ENCODE measurements around the gene MARCKSL1.

- TF ChIP-seq POLR2AphosphoS5 (IDR thresholded peaks at IDR 0.05) (no peak), POLR2A (IDR thresholded peaks at IDR 0.05) (no peak), EP300 (IDR thresholded peaks at IDR 0.05) (no peak)
- TF ChIP-seq, protein P1, sequence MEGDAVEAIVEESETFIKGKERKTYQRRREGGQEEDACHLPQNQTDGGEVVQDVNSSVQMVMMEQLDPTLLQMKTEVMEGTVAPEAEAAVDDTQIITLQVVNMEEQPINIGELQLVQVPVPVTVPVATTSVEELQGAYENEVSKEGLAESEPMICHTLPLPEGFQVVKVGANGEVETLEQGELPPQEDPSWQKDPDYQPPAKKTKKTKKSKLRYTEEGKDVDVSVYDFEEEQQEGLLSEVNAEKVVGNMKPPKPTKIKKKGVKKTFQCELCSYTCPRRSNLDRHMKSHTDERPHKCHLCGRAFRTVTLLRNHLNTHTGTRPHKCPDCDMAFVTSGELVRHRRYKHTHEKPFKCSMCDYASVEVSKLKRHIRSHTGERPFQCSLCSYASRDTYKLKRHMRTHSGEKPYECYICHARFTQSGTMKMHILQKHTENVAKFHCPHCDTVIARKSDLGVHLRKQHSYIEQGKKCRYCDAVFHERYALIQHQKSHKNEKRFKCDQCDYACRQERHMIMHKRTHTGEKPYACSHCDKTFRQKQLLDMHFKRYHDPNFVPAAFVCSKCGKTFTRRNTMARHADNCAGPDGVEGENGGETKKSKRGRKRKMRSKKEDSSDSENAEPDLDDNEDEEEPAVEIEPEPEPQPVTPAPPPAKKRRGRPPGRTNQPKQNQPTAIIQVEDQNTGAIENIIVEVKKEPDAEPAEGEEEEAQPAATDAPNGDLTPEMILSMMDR (IDR thresholded peaks at IDR 0.05), result no peak
Observed at GRCh38 chr1:32329931-32330466, 6.0 kb downstream of the MARCKSL1 start.
